HCT116 (cell line): ENCODE results near the gene RTL10. TPM values are rescaled to one million over a fixed set of nuclear protein-coding genes. Genes with fewer than 3 reads are reported as not detected.

Experiments used
- ATAC-seq: fragments of 200-7000 bp; cut with Tn5 transposase; 2 replicates; pipeline ENCODE4 v1.9.1; 2020; ENCODE audit warnings: mild to moderate bottlenecking, moderate library complexity
- BruUV-seq: library from RNA; stranded (reverse); fragments of 400-500 nt; replicated peaks from 2 replicates; lab custom pipeline; 2021; lab: Mats Ljungman, UMichigan
- CTCF ChIA-PET: fragments of 300-600 bp; sonication (Branson Sonifier 250); formaldehyde crosslinking; loops from one replicate; lab custom pipeline; 2021; ENCODE audit warnings: antibody characterized with exemption; lab: Charles Lee
- POLR2A ChIA-PET: fragments of 300-600, 350-600 bp; sonication (Branson Sonifier 250); formaldehyde crosslinking; loops from one replicate; lab custom pipeline; 2021; ENCODE audit warnings: antibody characterized with exemption; lab: Charles Lee
- RAD21 ChIA-PET, 2 experiments: fragments of 300-600 bp; sonication (Branson Sonifier 250); formaldehyde crosslinking; loops; one replicate each; lab custom pipeline; 2023; ENCODE audit warnings: low total read pairs in 2 of 2; ENCODE audit not compliant: uncharacterized antibody in 2 of 2, unreplicated experiment in 2 of 2, low non-redundant PET in 1 of 2; lab: Charles Lee
- DNase-seq: peaks from one replicate; pipeline ENCODE4 v3.0.0-alpha.2; 2010; ENCODE audit warnings: low read depth, low spot score
- H2AFZ ChIP-seq: fragments of 200-600 bp; shearing (Covaris generic), sonication (generic); 2 replicates; pipeline ENCODE4 v1.6.1; 2017; ENCODE audit warnings: low read depth, mixed run types, mixed read lengths, antibody characterized with exemption, low read length; ENCODE audit not compliant: poor library complexity, severe bottlenecking
- H3K27ac ChIP-seq: 2 replicates; pipeline ENCODE4 v1.5.1; 2012; ENCODE audit warnings: low read depth, low read length
- H3K27me3 ChIP-seq: fragments of 200-600 bp; sonication (generic); 2 replicates; pipeline ENCODE4 v1.6.1; 2016; ENCODE audit warnings: mixed run types, low read length, mixed read lengths; ENCODE audit not compliant: insufficient read depth
- H3K36me3 ChIP-seq, 2 experiments: fragments of 200-500 bp in 1 of 2; fragments of 200-600 bp in 1 of 2; sonication (Bioruptor generic) in 1 of 2; sonication (generic) in 1 of 2; 2 replicates each; pipeline versions ENCODE4 v1.5.1 to v1.6.1; 2014 to 2016; ENCODE audit warnings: low read length in 2 of 2, inconsistent platforms in 1 of 2, mixed read lengths in 1 of 2, mixed run types in 1 of 2; ENCODE audit not compliant: insufficient read depth in 2 of 2, control insufficient read depth in 1 of 2
- H3K4me1 ChIP-seq, 2 experiments: fragments of 200-600 bp in 1 of 2; sonication (generic) in 1 of 2; 2 replicates each; pipeline versions ENCODE4 v1.5.1 to v1.6.1; 2012 to 2017; ENCODE audit warnings: low read length in 2 of 2, inconsistent platforms in 1 of 2, mild to moderate bottlenecking in 1 of 2, mixed read lengths in 1 of 2, mixed run types in 1 of 2, moderate library complexity in 1 of 2; ENCODE audit not compliant: insufficient read depth in 2 of 2, control insufficient read depth in 1 of 2
- H3K4me2 ChIP-seq: fragments of 200-600 bp; sonication (generic); 2 replicates; pipeline ENCODE4 v1.6.1; 2017; ENCODE audit warnings: mixed run types, low read length, mixed read lengths
- H3K4me3 ChIP-seq, 2 experiments: fragments of 200-600 bp in 1 of 2; sonication (generic) in 1 of 2; replicated peaks in 1 of 2; 2 replicates each; pipeline ENCODE4 v1.5.1; 2011 to 2016; ENCODE audit warnings: low read length in 2 of 2, control low read depth in 1 of 2, low read depth in 1 of 2, mild to moderate bottlenecking in 1 of 2, mixed read lengths in 1 of 2, mixed run types in 1 of 2
- H3K79me2 ChIP-seq: fragments of 200-600 bp; sonication (generic); 2 replicates; pipeline ENCODE4 v1.6.1; 2017; ENCODE audit warnings: mild to moderate bottlenecking, mixed run types, low read length, moderate library complexity, mixed read lengths; ENCODE audit not compliant: insufficient read depth
- H3K9ac ChIP-seq: fragments of 200-600 bp; sonication (generic); 2 replicates; pipeline ENCODE4 v1.6.1; 2016; ENCODE audit warnings: low read length, mixed read lengths
- H3K9me2 ChIP-seq: fragments of 200-600 bp; sonication (generic), shearing (Covaris generic); 2 replicates; pipeline ENCODE4 v1.6.1; 2017; ENCODE audit warnings: mixed run types, mild to moderate bottlenecking, moderate library complexity; ENCODE audit not compliant: insufficient read depth
- H3K9me3 ChIP-seq, 2 experiments: fragments of 200-500 bp in 1 of 2; fragments of 200-600 bp in 1 of 2; sonication (Bioruptor generic) in 1 of 2; sonication (generic) in 1 of 2; 2 replicates each; pipeline ENCODE4 v1.6.1; 2014 to 2017; ENCODE audit warnings: low read length in 2 of 2, mixed read lengths in 2 of 2, inconsistent platforms in 1 of 2, low read depth in 1 of 2, mild to moderate bottlenecking in 1 of 2, mixed run types in 1 of 2, moderate library complexity in 1 of 2; ENCODE audit not compliant: control insufficient read depth in 1 of 2, insufficient read depth in 1 of 2
- H4K20me1 ChIP-seq: fragments of 200-600 bp; sonication (generic), shearing (Covaris generic); 2 replicates; pipeline ENCODE4 v1.6.1; 2017; ENCODE audit warnings: mixed run types, mild to moderate bottlenecking, moderate library complexity; ENCODE audit not compliant: insufficient read depth
- EGR1 ChIP-seq: IDR thresholded peaks from 2 replicates; pipeline ENCODE4 v1.6.1; 2012; ENCODE audit warnings: low read depth
- EZH2phosphoT487 ChIP-seq: fragments of 200-600 bp; IDR thresholded peaks from 2 replicates; pipeline ENCODE4 v1.6.1; 2018; ENCODE audit warnings: antibody characterized with exemption, borderline replicate concordance
- FOSL1 ChIP-seq: IDR thresholded peaks from 2 replicates; pipeline ENCODE4 v1.6.1; 2012; ENCODE audit warnings: low read depth
- JUND ChIP-seq: IDR thresholded peaks from 2 replicates; pipeline ENCODE4 v1.6.1; 2012
- POLR2A ChIP-seq: IDR thresholded peaks from 2 replicates; pipeline ENCODE4 v1.7.0; 2011; ENCODE audit warnings: borderline replicate concordance; ENCODE audit not compliant: insufficient read depth, insufficient read length; ENCODE audit errors: extremely low read depth
- RAD21 ChIP-seq: IDR thresholded peaks from 2 replicates; pipeline ENCODE4 v1.6.1; 2012; ENCODE audit warnings: low read depth, mild to moderate bottlenecking
- SIN3A ChIP-seq: IDR thresholded peaks from 2 replicates; pipeline ENCODE4 v1.6.1; 2012; ENCODE audit warnings: low read depth
- SP1 ChIP-seq: IDR thresholded peaks from 2 replicates; pipeline ENCODE4 v1.6.1; 2012; ENCODE audit warnings: low read depth
- TCF7L2 ChIP-seq: IDR thresholded peaks from 2 replicates; pipeline ENCODE4 v1.7.0; 2011; ENCODE audit warnings: borderline replicate concordance, inconsistent platforms; ENCODE audit not compliant: insufficient read depth, insufficient read length; ENCODE audit errors: extremely low read depth
- YY1 ChIP-seq: IDR thresholded peaks from 2 replicates; pipeline ENCODE4 v1.6.1; 2011; ENCODE audit warnings: low read length, low read depth, moderate library complexity, mild to moderate bottlenecking; ENCODE audit not compliant: insufficient replicate concordance; ENCODE audit errors: extremely low read depth
- ZFX ChIP-seq: fragments of 450-650 bp; IDR thresholded peaks from 2 replicates; pipeline ENCODE4 v1.6.1; 2017
- intact Hi-C: fragments of 100-400 bp; cut with micrococcal nuclease; formaldehyde crosslinking; loops from 2 replicates; pipeline ENCODE4 v1.10.0; 2022
- total RNA-seq: library from RNA; stranded (reverse); gene quantifications from one replicate; pipeline ENCODE4 v1.2.1, GENCODE V29; 2021; ENCODE audit not compliant: unreplicated experiment
- TF ChIP-seq, protein P1 (sequence below): IDR thresholded peaks from 2 replicates; pipeline ENCODE4 v1.6.1; 2012
- TF ChIP-seq, protein P2 (sequence below): IDR thresholded peaks from 2 replicates; pipeline ENCODE4 v1.6.1; 2012; ENCODE audit warnings: low read depth
- TF ChIP-seq, protein P3 (sequence below): IDR thresholded peaks from 2 replicates; pipeline ENCODE4 v1.6.1; 2012

The RTL10 gene
- total RNA-seq, 1 experiment from 2014 or later = 24.6 TPM

DNA sequence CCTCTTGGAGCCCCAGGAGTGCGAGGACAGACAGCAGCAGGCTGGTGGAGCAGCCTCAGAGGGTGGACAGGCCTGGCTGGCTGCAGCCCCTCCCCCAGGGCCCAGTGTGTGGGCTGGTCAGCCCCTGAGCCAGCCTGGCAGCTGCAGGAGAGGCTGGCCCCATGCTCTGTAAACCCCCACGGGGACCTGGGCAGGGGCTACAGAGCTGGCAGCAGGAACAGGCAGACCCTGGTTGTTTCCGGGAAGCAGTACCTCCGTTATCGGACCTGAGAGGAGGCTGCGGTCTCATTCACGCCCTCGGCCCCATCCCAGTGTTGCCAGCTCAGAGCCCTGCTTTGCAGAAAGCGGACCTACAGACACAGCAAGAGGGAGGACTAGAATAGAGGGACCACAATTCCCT is 48.4 kb upstream of the RTL10 start:
- no peak for ATAC-seq
- Histone ChIP-seq H3K4me3 (no peak overlapping the region), H3K27me3 (no peaks in the 10 kb centered on the region), H3K36me3 (no peaks in the 10 kb centered on the region), H2AFZ (no peak overlapping the region), H3K79me2 (no peaks in the 10 kb centered on the region), H3K4me1 (no peaks in the 10 kb centered on the region), H3K4me2 (no peak overlapping the region), H3K9me2 (no peaks in the 10 kb centered on the region), H3K9me3 (no peaks in the 10 kb centered on the region), H3K9ac (no peak overlapping the region), H3K27ac (no peak overlapping the region), H4K20me1 (no peaks in the 10 kb centered on the region)
- ChIA-PET RAD21 (interaction anchor here in 1 of 2 experiments (0.9 kb wide), 1 partner anchor 173 kb away, joined by 3 read pairs; no protein-coding TSS in a partner anchor), POLR2A (no interaction called here), CTCF (no interaction called here)
- BruUV-seq = no TSS peak
- TF ChIP-seq EZH2phosphoT487 = no peak
- TF ChIP-seq SIN3A = no peak
- TF ChIP-seq JUND = no peak
- TF ChIP-seq, protein P1, sequence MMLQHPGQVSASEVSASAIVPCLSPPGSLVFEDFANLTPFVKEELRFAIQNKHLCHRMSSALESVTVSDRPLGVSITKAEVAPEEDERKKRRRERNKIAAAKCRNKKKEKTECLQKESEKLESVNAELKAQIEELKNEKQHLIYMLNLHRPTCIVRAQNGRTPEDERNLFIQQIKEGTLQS = no peak
- no peak for TF ChIP-seq TCF7L2
- TF ChIP-seq, protein P2, sequence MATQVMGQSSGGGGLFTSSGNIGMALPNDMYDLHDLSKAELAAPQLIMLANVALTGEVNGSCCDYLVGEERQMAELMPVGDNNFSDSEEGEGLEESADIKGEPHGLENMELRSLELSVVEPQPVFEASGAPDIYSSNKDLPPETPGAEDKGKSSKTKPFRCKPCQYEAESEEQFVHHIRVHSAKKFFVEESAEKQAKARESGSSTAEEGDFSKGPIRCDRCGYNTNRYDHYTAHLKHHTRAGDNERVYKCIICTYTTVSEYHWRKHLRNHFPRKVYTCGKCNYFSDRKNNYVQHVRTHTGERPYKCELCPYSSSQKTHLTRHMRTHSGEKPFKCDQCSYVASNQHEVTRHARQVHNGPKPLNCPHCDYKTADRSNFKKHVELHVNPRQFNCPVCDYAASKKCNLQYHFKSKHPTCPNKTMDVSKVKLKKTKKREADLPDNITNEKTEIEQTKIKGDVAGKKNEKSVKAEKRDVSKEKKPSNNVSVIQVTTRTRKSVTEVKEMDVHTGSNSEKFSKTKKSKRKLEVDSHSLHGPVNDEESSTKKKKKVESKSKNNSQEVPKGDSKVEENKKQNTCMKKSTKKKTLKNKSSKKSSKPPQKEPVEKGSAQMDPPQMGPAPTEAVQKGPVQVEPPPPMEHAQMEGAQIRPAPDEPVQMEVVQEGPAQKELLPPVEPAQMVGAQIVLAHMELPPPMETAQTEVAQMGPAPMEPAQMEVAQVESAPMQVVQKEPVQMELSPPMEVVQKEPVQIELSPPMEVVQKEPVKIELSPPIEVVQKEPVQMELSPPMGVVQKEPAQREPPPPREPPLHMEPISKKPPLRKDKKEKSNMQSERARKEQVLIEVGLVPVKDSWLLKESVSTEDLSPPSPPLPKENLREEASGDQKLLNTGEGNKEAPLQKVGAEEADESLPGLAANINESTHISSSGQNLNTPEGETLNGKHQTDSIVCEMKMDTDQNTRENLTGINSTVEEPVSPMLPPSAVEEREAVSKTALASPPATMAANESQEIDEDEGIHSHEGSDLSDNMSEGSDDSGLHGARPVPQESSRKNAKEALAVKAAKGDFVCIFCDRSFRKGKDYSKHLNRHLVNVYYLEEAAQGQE = no peak
- no peak for TF ChIP-seq RAD21
- TF ChIP-seq, protein P3, sequence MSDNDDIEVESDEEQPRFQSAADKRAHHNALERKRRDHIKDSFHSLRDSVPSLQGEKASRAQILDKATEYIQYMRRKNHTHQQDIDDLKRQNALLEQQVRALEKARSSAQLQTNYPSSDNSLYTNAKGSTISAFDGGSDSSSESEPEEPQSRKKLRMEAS = no peak
- no peak for TF ChIP-seq YY1
- no peak for TF ChIP-seq POLR2A
- TF ChIP-seq EGR1 = no peak
- TF ChIP-seq ZFX = no peak
- TF ChIP-seq FOSL1 = no peak
- no peak for TF ChIP-seq SP1
- intact Hi-C loops = no loop called here
- DNase-seq = no peak
